Measurements from ENCODE around the gene RAD51B.

Gene RAD51B

DNA sequence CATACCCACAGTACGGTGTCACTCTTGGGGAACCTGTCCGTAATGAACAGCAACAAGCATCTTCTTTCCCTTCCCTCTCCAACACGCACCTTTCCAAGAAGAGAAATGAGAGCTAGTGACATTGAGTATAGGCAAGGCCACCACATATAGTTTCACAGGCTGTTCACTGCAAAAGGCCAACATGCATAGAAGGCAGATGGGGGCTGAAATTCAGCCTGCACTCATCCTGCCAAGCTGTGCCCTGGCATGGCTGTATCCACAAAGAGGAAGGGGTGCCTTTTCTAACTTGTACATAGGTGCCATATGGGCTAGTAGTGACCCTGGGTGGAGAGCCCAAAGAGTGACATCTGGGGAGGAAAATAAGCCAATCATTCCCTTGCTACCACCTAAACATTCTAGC is 803.7 kb downstream of the RAD51B start:
- TF ChIP-seq, protein P1, sequence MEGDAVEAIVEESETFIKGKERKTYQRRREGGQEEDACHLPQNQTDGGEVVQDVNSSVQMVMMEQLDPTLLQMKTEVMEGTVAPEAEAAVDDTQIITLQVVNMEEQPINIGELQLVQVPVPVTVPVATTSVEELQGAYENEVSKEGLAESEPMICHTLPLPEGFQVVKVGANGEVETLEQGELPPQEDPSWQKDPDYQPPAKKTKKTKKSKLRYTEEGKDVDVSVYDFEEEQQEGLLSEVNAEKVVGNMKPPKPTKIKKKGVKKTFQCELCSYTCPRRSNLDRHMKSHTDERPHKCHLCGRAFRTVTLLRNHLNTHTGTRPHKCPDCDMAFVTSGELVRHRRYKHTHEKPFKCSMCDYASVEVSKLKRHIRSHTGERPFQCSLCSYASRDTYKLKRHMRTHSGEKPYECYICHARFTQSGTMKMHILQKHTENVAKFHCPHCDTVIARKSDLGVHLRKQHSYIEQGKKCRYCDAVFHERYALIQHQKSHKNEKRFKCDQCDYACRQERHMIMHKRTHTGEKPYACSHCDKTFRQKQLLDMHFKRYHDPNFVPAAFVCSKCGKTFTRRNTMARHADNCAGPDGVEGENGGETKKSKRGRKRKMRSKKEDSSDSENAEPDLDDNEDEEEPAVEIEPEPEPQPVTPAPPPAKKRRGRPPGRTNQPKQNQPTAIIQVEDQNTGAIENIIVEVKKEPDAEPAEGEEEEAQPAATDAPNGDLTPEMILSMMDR (IDR thresholded peaks at IDR 0.05; ENCODE audit: low read length, missing control alignments), result no peak
- H3K4me3 ChIP-seq (replicated peaks; ENCODE audit: low read depth, low read length), result no peak overlapping the region
- DNase-seq (ENCODE audit: low read depth), result no peak

DNA sequence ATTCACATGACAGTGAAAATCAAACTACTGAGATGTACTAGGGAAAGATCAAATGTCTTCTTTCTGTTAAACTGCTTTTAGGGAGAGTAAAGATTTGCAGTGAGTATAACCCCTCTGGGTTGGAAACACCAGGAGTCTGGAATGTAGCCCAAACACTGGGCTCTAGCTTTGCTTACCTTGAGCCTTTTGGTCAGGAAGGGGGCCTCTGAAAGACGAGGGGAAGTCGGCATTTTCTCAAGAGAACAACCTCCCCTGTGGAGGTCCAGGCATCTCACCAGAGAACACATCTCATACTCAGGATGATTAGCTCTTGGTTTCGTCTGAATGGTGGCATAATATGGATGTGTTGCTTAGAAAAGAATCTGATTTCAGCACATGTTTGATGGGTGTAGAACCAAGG is 804.2 kb downstream of the RAD51B start:
- DNase-seq (ENCODE audit: low read depth), result no peak
- TF ChIP-seq, protein P1 (IDR thresholded peaks at IDR 0.05; ENCODE audit: low read length, missing control alignments), result no peak
- no peak overlapping the region for H3K4me3 ChIP-seq (replicated peaks; ENCODE audit: low read depth, low read length)

DNA sequence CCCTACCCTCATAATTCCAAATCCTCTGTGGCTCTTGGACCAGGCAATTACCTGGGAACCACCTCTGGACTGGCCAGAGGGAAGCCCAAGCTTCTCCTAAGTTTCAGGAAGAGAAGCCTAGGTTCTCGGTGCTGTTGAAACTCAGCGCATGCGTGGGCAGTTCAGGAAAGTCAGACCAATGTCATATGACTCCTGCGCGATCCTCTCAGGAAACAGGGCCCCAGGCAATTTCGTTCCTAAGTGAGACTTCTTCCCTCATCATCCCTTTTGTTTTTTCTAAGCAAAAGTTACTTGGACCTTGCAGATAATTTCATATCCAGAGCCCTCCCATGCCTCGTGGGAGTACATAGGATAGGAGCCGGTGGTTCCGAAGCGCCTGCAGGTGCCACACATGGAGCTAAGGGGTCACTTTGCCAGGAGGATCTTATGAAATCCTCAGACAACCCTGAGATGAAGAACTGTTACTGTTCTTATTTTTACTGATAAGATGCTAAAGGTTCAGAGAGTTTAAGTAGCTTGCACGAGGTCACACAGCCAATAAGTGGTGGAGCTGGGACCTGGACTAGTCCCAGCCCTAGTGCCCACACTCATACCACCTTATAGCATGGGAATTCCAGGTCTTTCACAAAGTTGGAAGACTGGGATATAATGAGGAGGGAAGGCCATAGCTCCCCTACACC is 805.1 kb downstream of the RAD51B start:
- no peak for DNase-seq (ENCODE audit: low read depth)
- TF ChIP-seq, protein P1 (IDR thresholded peaks at IDR 0.05; ENCODE audit: low read length, missing control alignments), result no peak
- no peak overlapping the region for H3K4me3 ChIP-seq (replicated peaks; ENCODE audit: low read depth, low read length)

DNA sequence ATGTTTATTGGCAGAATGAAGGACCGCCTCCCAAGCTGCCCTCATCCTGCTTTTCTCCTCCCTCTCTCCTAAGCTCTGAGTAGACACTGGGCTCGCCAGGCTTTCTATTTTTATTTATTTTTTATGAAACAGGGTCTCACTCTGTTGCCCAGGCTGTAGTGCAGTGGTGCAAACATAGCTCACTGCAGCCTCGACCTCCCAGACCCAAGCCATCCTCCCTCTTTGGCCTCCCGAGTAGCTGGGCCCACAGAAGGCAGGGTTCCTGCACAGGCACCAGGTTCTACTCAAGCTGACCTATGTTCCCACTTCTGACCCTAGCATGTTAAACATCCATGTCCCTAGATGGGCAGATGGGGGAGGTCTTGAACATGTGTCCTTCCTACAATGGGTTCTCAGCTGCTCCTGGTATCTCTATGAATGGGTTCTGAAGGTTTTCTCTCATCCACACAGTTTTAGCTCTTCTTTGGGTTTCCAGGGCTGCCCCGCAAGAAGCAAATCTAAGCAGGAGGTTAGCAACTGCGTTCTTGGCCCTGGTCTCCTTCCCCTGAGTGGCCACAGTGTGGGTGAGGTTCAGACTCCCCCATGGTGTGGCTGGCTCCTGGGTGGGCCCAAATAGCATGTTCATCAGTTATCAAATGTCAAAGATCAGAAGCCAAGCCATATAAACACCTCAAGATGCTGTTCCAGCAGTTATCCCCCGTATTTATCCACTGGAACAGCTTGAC is 805.9 kb downstream of the RAD51B start:
- DNase-seq (ENCODE audit: low read depth), result no peak
- no peak overlapping the region for H3K4me3 ChIP-seq (replicated peaks; ENCODE audit: low read depth, low read length)
- TF ChIP-seq, protein P1 (IDR thresholded peaks at IDR 0.05; ENCODE audit: low read length, missing control alignments), result no peak

DNA sequence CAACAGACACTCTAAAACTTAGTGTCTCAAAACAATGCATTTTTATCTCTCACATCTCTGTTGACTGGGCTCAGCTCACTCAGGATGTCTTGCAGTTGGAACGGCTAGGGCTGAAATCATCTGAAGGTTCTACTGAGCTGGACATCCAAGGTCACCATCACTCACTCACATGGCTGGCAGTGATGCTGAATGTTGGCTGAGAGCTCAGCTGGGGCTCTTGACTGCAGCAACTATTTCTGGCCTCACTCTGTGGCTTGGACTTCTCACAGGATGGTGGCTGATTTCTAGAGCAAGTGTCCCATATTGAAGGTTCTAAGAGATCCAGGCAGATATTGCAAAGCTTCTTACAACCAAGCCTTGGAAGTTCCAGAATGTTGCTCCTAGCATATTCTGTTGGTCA is 806.8 kb downstream of the RAD51B start:
- DNase-seq (ENCODE audit: low read depth), result no peak
- H3K4me3 ChIP-seq (replicated peaks; ENCODE audit: low read depth, low read length), result no peak overlapping the region
- TF ChIP-seq, protein P1 (IDR thresholded peaks at IDR 0.05; ENCODE audit: low read length, missing control alignments), result no peak

DNA sequence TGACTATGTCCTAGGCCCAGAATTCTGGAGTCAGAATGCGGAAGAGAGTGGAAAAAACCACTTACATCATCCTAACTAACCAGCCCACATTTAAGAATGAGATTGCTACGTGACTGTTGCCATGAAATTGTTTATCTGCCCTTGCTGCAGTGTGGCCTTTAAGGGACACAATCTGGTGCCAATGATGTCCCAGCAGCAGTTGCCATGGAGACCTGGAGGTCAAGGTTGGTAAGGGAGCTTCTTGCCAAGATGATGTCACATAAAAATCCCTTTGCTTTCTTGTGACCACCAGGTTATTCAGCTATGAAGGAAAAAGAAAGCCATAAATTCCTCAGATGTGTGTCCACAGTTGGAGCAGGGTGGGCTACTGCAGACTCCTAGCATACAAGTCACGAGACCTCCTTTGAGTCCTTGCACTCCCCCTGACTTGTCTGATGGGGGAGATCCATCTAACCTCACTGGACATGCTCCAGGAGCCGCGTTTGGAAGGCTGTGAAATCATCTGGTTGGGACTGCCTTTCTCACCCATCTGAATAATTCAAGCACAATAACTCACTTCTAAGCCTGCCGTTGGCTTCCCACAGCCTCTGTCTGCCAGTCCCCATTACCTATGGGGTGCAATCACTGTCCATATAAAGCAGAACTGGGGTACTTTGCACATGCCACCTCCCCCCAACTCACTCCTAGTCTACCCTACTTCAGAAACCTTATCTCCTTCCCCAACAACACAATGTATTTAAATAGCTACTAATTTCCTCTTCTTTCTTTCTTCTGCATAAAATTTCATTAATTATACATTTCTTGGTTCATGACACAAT is 807.7 kb downstream of the RAD51B start:
- no peak overlapping the region for H3K4me3 ChIP-seq (replicated peaks; ENCODE audit: low read depth, low read length)
- DNase-seq (ENCODE audit: low read depth), result no peak
- TF ChIP-seq, protein P1 (IDR thresholded peaks at IDR 0.05; ENCODE audit: low read length, missing control alignments), result no peak
